HepG2 (cell line): ENCODE data around the gene TARBP2. TPM values are rescaled to one million over a fixed set of nuclear protein-coding genes. Genes with fewer than 3 reads are reported as not detected.

Experiments used
- ATAD3A ChIP-seq: sonication (generic); formaldehyde crosslinking; IDR thresholded peaks from 2 replicates; pipeline ENCODE4 v1.4.0; 2020; ENCODE audit warnings: missing genetic modification reagents
- ATF7-NPFF ChIP-seq: sonication (generic); formaldehyde crosslinking; IDR thresholded peaks from 2 replicates; pipeline ENCODE4 v1.8.1; 2023; ENCODE audit warnings: mild to moderate bottlenecking, low read depth, missing genetic modification reagents, moderate library complexity
- CCAR2 ChIP-seq: fragments of 200-400 bp; formaldehyde crosslinking; optimal IDR thresholded peaks from 2 replicates; pipeline ENCODE3; 2018; ENCODE audit warnings: low read depth, mild to moderate bottlenecking, low read length, moderate library complexity
- CTCF ChIP-seq: sonication (generic); formaldehyde crosslinking; IDR thresholded peaks from 2 replicates; pipeline ENCODE4 v1.5.0; 2020; ENCODE audit warnings: mild to moderate bottlenecking, missing genetic modification reagents, moderate library complexity
- DMAP1 ChIP-seq: IDR thresholded peaks from 2 replicates; pipeline ENCODE4 v1.6.1; 2016
- E2F2 ChIP-seq: sonication (generic); formaldehyde crosslinking; IDR thresholded peaks from 2 replicates; pipeline ENCODE4 v1.4.0; 2020; ENCODE audit warnings: missing genetic modification reagents, borderline replicate concordance
- FOXM1 ChIP-seq: sonication (generic); formaldehyde crosslinking; IDR thresholded peaks from 2 replicates; pipeline ENCODE4 v1.5.0; 2020; ENCODE audit warnings: missing genetic modification reagents
- GATAD1 ChIP-seq: IDR thresholded peaks from 2 replicates; pipeline ENCODE4 v1.6.1; 2016; ENCODE audit warnings: missing genetic modification reagents, missing compliant biosample characterization
- KLF12 ChIP-seq: sonication (generic); formaldehyde crosslinking; IDR thresholded peaks from 2 replicates; pipeline ENCODE4 v1.4.0; 2020; ENCODE audit warnings: missing genetic modification reagents, borderline replicate concordance
- MAZ ChIP-seq, 2 experiments: sonication (generic) in 1 of 2; formaldehyde crosslinking in 1 of 2; IDR thresholded peaks; 2 replicates each; pipeline versions ENCODE4 v1.5.0 to v1.6.1; 2012 to 2020; ENCODE audit warnings: low read depth in 2 of 2, mild to moderate bottlenecking in 2 of 2, borderline replicate concordance in 1 of 2, improper control_type of control experiment in 1 of 2, low read length in 1 of 2, missing genetic modification reagents in 1 of 2, moderate library complexity in 1 of 2
- NR0B2 ChIP-seq: sonication (generic); formaldehyde crosslinking; IDR thresholded peaks from 2 replicates; pipeline ENCODE4 v1.4.0; 2020; ENCODE audit warnings: mild to moderate bottlenecking, missing genetic modification reagents
- NRL ChIP-seq: sonication (generic); formaldehyde crosslinking; IDR thresholded peaks from 2 replicates; pipeline ENCODE4 v1.5.0; 2020; ENCODE audit warnings: missing genetic modification reagents, mild to moderate bottlenecking, moderate library complexity, borderline replicate concordance
- SPEN ChIP-seq: sonication (generic); formaldehyde crosslinking; IDR thresholded peaks from 2 replicates; pipeline ENCODE4 v1.5.1; 2020; ENCODE audit warnings: low read depth, mild to moderate bottlenecking, missing genetic modification reagents
- SRSF9 ChIP-seq: fragments of 200-400 bp; formaldehyde crosslinking; IDR thresholded peaks from 2 replicates; pipeline ENCODE4 v1.6.1; 2018; ENCODE audit warnings: borderline replicate concordance, mild to moderate bottlenecking, low read depth, low read length; ENCODE audit not compliant: insufficient read depth, poor library complexity, severe bottlenecking
- TAF1 ChIP-seq: sonication (generic); formaldehyde crosslinking; IDR thresholded peaks from 2 replicates; pipeline ENCODE4 v1.4.0; 2020; ENCODE audit warnings: missing genetic modification reagents
- TMF1 ChIP-seq: sonication (generic); formaldehyde crosslinking; IDR thresholded peaks from 2 replicates; pipeline ENCODE4 v1.8.1; 2022; ENCODE audit warnings: low read depth, missing genetic modification reagents
- ZBTB2 ChIP-seq: sonication (generic); formaldehyde crosslinking; IDR thresholded peaks from 2 replicates; pipeline ENCODE4 v1.8.0; 2022; ENCODE audit warnings: low read depth, missing genetic modification reagents
- ZBTB43 ChIP-seq: sonication (generic); formaldehyde crosslinking; conservative IDR thresholded peaks from 2 replicates; pipeline ENCODE4 v1.4.0; 2020; ENCODE audit warnings: missing genetic modification reagents
- ZNF235 ChIP-seq: sonication (generic); formaldehyde crosslinking; IDR thresholded peaks from 2 replicates; pipeline ENCODE4 v1.8.1; 2023; ENCODE audit warnings: mild to moderate bottlenecking, missing genetic modification reagents, borderline replicate concordance
- ZNF720 ChIP-seq: sonication (generic); formaldehyde crosslinking; IDR thresholded peaks from 2 replicates; pipeline ENCODE4 v1.4.0; 2020; ENCODE audit warnings: missing genetic modification reagents
- ZSCAN25 ChIP-seq: sonication (generic); formaldehyde crosslinking; IDR thresholded peaks from 2 replicates; pipeline ENCODE4 v1.8.0; 2022; ENCODE audit warnings: mild to moderate bottlenecking, missing genetic modification reagents
- polyA plus RNA-seq, 8 experiments: library from polyadenylated mRNA; depleted of rRNA in 3 of 8; stranded (reverse) in 7 of 8; unstranded in 1 of 8; fragments of >200 nt; fragmentation: Illumina TruSeq in 4 of 8; extraction: Trizol in 4 of 8; gene quantifications; 2 replicates each; pipeline versions ENCODE4 v1.2.1 to v1.2.3, GENCODE V29; 2011 to 2016; ENCODE audit warnings: low read depth in 4 of 8, missing spikeins in 1 of 8, mixed read lengths in 1 of 8; ENCODE audit not compliant: insufficient read depth in 1 of 8
- total RNA-seq, 5 experiments: library from RNA; depleted of rRNA; stranded (reverse); fragments of >200 nt; fragmentation: Illumina TruSeq; extraction: Trizol; gene quantifications; 2 replicates each; pipeline ENCODE4 v1.2.3, GENCODE V29; 2016; ENCODE audit warnings: low read depth in 1 of 5

The TARBP2 gene
- total and polyA plus RNA-seq, 2 of the 13 experiments (the other 11 are each of a cell fraction or from before 2014, with no cell fraction given): 47.0 to 55.5 TPM

- TF ChIP-seq SRSF9 (no peak), ZNF235 (no peak), DMAP1 (CRISPR knock-in tag) (peak; percentile 78; the same call in 1 of the 2 replicates), NR0B2 (CRISPR knock-in tag) (0 out of 2 replicates have a peak, but pooled peaks have one; percentile 13), TAF1 (peak; percentile 62), ATAD3A (CRISPR knock-in tag) (0 out of 2 replicates have a peak, but pooled peaks have one; percentile 75), NRL (CRISPR knock-in tag) (peak; percentile 43; the same call in 1 of the 2 replicates), ATF7-NPFF (CRISPR knock-in tag) (peak; percentile 28; the same call in 1 of the 2 replicates), E2F2 (CRISPR knock-in tag) (peak; percentile 62; the same call in 1 of the 2 replicates), CCAR2 (peak; percentile 31), ZSCAN25 (CRISPR knock-in tag) (0 out of 2 replicates have a peak, but pooled peaks have one; percentile 29), KLF12 (CRISPR knock-in tag) (0 out of 2 replicates have a peak, but pooled peaks have one; percentile 18), CTCF (CRISPR knock-in tag) (peak; percentile 51), FOXM1 (CRISPR knock-in tag) (peak; percentile 87), MAZ (IDR thresholded peaks at IDR 0.05; ENCODE audit: borderline replicate concordance, low read depth, low read length) (peak; percentile 40; the same call in 1 of the 2 replicates), MAZ (CRISPR knock-in tag; IDR thresholded peaks at IDR 0.05; ENCODE audit: low read depth) (no peak; the same call in 1 of the 2 replicates), GATAD1 (CRISPR knock-in tag) (peak; percentile 62; the same call in 1 of the 2 replicates), ZBTB43 (CRISPR knock-in tag) (0 out of 2 replicates have a peak, but pooled peaks have one; percentile 21), SPEN (CRISPR knock-in tag) (peak; percentile 96; the same call in 1 of the 2 replicates), ZNF720 (CRISPR knock-in tag) (0 out of 2 replicates have a peak, but pooled peaks have one; percentile 82), TMF1 (peak; percentile 42; the same call in 1 of the 2 replicates), ZBTB2 (CRISPR knock-in tag) (peak; percentile 89)
These were observed 48.7 kb upstream of the TARBP2 start (continued) for GRCh38 chr12:53452159-53453077.
